Measurements from ENCODE around the gene MAP3K9.
A peak's percentile ranks its signal among the peaks of the same experiment; 100 is the strongest.
"Not testable (repeated sequence)": the region's sequence is repeated elsewhere in the genome, so short reads cannot be mapped to it uniquely, and the experiment has no call there.

MAP3K9 gene

GRCh38 chr14:70718383-70719118, 90.8 kb downstream of the MAP3K9 start:
- no peak for DNase-seq

DNA sequence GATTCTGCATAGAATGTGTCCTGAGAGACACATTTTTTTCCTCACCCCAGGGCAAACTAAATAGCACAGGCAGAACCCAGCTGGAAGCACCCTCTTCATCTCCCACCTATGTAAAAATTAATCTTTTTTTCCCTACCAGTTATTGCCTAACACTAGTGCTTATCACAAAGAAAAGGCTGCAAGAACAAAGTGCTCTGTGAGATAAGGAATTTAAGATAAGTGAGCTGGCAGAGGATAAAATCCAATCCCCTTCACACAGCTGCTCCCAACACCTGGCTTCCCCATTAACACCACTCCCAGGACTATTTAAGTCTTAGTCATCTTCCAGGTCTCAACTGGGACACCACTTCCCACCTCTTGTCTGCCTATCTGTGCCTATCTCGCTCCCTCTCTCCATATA, 92.4 kb downstream of the MAP3K9 start:
- no peak for DNase-seq

- no peak for DNase-seq
Observed at GRCh38 chr14:70716483-70716882, 92.8 kb downstream of the MAP3K9 start.

GRCh38 chr14:70714055-70714550, 95.2 kb downstream of the MAP3K9 start:
- peak; percentile 68 to 76 for DNase-seq

DNA sequence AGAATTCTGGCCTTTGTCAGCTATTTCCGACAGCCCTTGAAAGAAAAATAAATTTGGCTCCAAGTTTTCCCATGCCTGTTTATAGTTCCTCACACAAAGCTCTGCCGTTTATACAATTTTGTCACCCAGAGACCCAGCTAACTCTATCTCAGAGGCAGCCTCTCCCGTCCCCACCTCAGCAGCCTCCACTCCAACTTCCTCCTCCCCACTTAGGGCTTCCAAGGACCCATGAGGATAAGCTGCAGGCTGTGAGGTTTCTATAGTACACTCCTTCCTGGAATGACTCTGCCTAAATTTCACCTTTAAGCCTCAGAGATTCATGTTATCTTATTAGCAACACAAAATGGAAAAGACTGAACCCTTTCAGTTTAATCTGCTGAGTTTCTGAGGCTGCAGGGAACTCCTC, 95.8 kb downstream of the MAP3K9 start:
- no peak for DNase-seq

GRCh38 chr14:70713096-70713495, 96.2 kb downstream of the MAP3K9 start:
- DNase-seq: no peak

DNA sequence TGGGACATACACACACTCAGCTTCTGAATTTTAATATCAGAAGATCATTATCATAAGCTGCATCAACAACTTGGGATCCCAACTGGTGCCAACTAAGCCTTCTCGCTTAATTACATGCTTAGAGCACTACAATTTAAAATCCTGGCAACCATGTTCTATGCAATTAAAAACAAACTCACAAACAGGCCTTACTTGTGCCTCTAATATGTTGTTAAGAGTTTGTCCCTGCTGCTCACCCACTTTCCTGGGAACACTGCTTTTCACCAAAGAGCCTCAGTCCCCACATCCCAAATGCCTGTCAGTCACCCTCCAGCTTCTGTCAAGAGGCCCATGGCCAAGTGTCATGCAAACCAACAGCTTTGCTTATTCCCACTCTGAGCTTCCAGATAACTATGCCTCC, 97.9 kb downstream of the MAP3K9 start:
- DNase-seq: peak; percentile 23 to 82

DNA sequence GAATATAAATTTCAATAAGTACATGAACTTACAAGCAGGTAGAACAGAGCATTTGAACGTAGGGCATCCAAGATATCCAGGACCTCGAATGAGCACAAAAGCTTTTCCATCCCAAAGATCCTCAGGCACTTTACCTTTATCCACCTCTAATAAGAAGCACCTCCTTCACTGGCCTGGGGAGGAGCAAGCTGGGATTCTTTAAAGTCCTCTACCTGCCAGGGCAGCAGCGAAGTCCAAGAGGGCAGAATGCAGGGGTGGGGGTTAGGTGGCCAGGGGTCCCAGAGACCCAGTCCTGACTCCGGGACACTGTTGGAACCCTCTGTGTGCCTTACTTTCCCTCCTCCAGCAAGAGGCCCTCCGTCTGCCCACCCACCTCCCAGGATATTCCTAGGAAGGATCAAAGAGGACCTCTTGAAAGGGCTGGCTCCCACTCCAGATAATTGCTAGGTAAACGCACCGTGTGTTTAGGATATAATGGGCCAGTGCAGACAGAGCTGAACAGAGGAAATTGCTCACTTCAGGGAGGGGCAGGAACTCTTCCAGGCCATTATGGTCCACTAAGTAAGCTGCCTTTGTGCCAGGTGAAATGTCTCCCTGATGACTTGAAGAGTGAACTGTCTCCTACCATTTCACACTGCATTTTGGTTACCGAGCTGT, 99.5 kb downstream of the MAP3K9 start:
- DNase-seq: peak; percentile 89 to 98

DNA sequence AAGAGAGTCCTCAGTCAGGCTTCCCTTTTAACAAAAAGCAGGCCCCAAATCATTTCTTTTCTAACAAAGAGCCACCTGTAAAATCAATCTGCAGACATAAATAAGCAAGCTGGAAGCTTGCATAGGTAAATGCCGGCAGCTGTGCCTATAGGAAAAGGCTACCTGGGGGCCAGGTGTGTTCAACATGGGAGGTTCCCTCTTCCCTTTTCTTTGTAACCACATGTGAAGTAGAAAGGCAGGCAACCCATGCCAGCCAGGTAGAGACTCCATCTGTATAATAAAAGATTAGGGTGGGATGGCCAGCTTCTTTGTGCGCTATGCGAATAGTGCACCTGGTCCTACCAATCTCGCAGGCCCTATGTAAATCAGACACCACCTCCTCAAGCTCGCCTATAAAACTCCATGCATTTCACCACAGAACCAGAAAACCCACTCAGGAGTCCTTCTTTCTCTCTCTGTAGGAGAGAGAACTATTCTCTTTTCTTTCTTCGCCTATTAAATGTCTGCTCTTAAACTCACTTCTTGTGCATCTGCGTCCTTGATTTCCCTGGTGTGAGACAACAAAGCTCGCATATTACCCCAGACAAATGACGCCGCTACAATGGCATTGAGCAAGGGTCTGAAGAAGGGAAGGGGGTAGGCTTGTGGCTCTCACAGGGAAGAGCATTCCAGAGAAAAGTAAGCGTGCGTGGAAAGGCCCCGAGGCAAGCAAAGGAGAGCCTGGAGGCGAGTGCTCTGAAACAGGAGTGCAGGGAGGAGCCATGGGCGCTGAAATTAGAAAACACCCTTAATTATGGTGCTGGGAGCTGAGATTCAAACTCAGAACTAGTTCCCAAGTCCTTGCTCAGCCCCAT, 100.4 kb downstream of the MAP3K9 start:
- peak; percentile 88 to 96 for DNase-seq

GRCh38 chr14:70707138-70708038, 101.9 kb downstream of the MAP3K9 start:
- DNase-seq: peak; percentile 51 to 78

- DNase-seq: no peak
Observed at GRCh38 chr14:70706177-70706576, 103.1 kb downstream of the MAP3K9 start.

DNA sequence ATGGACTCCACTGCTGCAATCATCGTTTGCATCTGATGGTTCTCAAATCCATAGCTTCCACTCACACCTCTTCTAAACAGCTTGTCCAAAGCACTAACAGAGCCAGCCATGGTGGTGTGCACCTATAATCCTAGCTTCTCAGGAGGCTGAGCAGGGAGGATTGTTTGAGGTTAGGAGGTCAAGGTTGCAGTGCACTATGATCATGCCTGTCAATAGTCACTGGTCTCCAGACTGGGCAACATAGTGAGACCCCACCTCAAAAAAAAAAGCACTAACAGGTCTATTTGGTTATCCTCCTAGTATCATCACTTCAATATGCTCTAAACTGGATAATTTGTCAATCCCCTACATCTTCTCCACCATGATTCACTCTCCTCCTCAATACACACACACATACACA, 104.4 kb downstream of the MAP3K9 start:
- DNase-seq: no peak

- DNase-seq: not testable (repeated sequence)
Observed at GRCh38 chr14:70703621-70704168, 105.6 kb downstream of the MAP3K9 start.

DNA sequence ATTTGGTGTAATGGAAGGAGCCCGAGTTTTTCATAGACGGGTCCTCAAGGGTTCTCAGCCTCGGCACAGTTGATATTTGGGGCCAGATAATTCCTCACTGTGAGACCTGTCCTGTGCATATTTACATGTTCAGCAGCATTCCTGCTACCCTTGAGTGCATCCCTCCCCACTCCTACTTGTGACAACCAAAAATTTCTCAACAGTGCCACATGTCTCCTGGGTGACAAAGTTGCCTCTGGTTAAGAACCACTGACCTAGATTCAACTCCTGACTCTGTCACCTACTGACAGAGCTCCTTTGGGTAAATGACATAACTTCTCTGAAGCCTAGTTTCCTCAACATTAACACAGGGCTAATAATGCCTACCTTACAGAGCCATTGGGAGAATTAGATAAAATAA, 107.2 kb downstream of the MAP3K9 start:
- DNase-seq: no peak

GRCh38 chr14:70701610-70702009, 107.7 kb downstream of the MAP3K9 start:
- DNase-seq: no peak

DNA sequence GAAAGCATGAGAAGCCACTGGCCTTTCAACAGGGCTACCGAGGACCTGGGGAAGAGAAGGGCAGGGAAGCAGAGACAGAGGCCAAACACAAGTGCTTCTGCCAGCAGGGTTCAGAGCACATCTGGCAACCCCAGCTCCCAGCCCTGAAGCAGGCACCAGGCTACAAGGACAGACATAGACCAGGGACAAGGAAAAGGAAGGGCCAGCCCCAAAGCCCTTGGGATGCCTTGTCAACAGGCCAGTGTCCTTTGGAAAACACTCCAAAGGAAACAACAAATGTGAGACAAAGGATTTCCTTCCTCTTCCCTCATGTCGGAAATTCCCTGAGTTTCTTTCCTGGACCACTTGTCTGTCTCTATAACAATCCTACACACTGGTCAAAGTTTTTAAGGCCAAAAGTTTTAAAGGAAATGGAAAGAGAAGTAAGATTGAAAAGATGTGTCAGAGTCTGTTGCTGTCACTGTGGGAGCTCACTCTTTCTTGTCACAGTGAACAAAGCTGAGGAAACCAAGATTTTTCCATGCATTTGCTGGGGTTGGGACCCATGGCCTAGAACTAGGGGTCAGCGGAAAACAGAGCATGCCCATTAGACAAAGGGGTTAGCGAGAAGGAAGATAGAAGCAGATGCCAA, 108.2 kb downstream of the MAP3K9 start:
- DNase-seq: no peak

DNA sequence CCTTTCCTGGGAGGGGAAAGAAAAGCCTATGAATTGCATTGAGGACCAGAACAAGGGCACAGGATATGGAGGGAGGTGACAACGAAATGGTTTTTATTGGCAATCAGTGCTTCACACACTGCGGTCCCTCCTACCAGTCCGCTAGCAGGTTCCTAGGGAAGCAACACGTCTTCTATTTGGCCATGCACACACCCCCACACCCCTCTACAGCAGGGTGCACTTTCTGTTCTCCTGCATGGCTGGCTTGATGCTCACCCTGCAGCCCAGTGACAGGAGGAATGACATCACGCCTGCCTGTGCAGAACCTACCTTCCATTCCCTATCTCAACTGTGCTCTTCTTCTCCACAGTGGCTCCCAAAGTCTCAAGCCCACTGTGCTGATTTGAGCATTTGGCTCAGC, 109.7 kb downstream of the MAP3K9 start:
- DNase-seq: no peak

DNA sequence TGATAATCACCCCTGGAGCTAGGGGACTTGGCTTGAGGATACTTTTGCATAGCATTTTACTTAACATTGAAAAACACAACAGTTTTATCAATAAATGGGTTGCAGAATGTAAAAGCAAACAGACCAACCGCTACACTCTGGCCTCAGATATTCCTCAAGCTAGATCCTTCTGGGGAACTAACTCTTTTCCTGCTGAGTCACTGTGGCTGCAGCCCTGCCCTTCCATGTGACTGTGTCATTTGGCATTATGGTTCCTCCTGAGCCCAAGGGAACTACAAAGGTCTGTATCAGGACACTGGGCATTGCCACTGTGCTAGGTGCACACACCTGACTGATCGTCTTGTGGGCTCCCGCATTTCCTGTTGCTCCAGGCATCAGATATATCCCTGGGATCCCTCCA, 111.0 kb downstream of the MAP3K9 start:
- DNase-seq: no peak

DNA sequence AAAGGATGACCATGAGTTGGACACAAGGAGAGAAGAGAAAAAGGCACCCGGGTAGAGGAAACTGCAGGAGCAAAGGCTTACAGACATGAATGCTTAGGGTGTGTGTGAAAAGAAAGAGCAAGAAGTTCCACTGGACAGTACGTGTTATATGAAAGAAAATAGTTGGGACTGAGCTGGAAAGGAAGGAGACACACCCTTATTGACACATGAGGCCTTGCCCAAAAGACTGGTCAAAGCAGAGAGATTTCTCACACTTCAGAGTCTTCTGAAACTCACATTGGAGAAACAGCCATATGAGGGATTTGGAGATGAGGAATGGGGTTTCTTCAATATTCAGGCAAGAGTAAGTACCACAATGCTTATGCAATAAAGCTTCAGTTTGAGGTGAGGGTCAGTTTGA, 111.6 kb downstream of the MAP3K9 start:
- no peak for DNase-seq

DNA sequence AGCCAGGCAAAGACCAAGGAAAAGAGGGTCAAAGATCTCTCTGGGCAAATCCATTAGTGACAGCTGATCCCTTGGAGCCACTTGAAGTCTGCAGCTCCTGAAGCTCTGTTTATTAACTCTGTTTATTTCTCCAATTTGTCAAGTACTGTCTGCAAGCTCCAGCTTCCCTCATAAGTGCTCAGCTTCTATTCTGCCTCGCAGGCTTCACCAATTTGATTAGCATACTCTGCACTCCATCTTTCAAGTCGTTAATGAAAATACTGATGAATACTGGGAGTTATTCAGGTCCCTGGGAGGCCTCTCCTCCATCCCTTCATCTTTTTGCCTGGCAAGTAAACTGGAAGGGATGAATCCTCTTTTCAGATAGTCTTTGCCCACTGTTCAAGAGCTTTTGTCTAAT, 113.3 kb downstream of the MAP3K9 start:
- no peak for DNase-seq

GRCh38 chr14:70692210-70692609, 117.1 kb downstream of the MAP3K9 start:
- DNase-seq: no peak
